WTC11 (cell line): ENCODE measurements around the gene ELOVL6. TPM values are rescaled to one million over a fixed set of nuclear protein-coding genes. Genes with fewer than 3 reads are reported as not detected.

Source experiments
- ATAC-seq: fragments of 200-7000 bp; cut with Tn5 transposase; 2 replicates; pipeline ENCODE4 v1.10.0; 2021; ENCODE audit warnings: mild to moderate bottlenecking, moderate library complexity
- CTCF ChIA-PET: fragments of 300-600 bp; sonication (Branson Sonifier 250); formaldehyde crosslinking; loops from one replicate; lab custom pipeline; 2021; ENCODE audit warnings: antibody characterized with exemption; lab: Charles Lee
- POLR2A ChIA-PET: fragments of 350-600 bp; sonication (Branson Sonifier 250); formaldehyde crosslinking; loops from one replicate; lab custom pipeline; 2021; ENCODE audit warnings: antibody characterized with exemption; lab: Charles Lee
- DNase-seq: peaks from one replicate; pipeline ENCODE4 v3.0.0; 2021; ENCODE audit warnings: low spot score
- H3K27ac Mint-ChIP-seq: 2 replicates; pipeline ENCODE4 v1.8.0; 2021; ENCODE audit warnings: mixed read lengths
- H3K27me3 Mint-ChIP-seq: 2 replicates; pipeline ENCODE4 v1.8.0; 2021; ENCODE audit warnings: low read depth, mild to moderate bottlenecking, moderate library complexity, mixed read lengths
- H3K36me3 Mint-ChIP-seq: 2 replicates; pipeline ENCODE4 v1.8.0; 2021; ENCODE audit warnings: mixed read lengths
- H3K4me1 Mint-ChIP-seq: 2 replicates; pipeline ENCODE4 v1.8.0; 2022; ENCODE audit warnings: mixed read lengths
- H3K4me3 Mint-ChIP-seq: 2 replicates; pipeline ENCODE4 v1.8.0; 2021; ENCODE audit warnings: mild to moderate bottlenecking, moderate library complexity, mixed read lengths
- H3K9me3 Mint-ChIP-seq: 2 replicates; pipeline ENCODE4 v1.8.0; 2021; ENCODE audit warnings: mixed read lengths
- ELF4 ChIP-seq: sonication (generic); formaldehyde crosslinking; IDR thresholded peaks from 2 replicates; pipeline ENCODE4 v1.8.1; 2022; ENCODE audit warnings: low read depth, mild to moderate bottlenecking, moderate library complexity, missing genetic modification reagents
- ETV6 ChIP-seq: sonication (generic); formaldehyde crosslinking; IDR thresholded peaks from 2 replicates; pipeline ENCODE4 v1.8.1; 2022; ENCODE audit warnings: mild to moderate bottlenecking, missing genetic modification reagents
- HMGA2 ChIP-seq: fragments of 250-450 bp; sonication (Bioruptor Pico); IDR thresholded peaks from 2 replicates; pipeline ENCODE4 v1.4.0; 2021; ENCODE audit warnings: mild to moderate bottlenecking, moderate library complexity
- IRF2 ChIP-seq: sonication (generic); formaldehyde crosslinking; IDR thresholded peaks from 2 replicates; pipeline ENCODE4 v1.8.0; 2022; ENCODE audit warnings: low read depth, missing genetic modification reagents, borderline replicate concordance
- MLX ChIP-seq: sonication (generic); formaldehyde crosslinking; IDR thresholded peaks from 2 replicates; pipeline ENCODE4 v1.8.1; 2023; ENCODE audit warnings: mild to moderate bottlenecking, missing genetic modification reagents, moderate library complexity
- MXD4 ChIP-seq: fragments of 250-450 bp; sonication (Bioruptor Pico); IDR thresholded peaks from 2 replicates; pipeline ENCODE4 v1.8.0; 2021; ENCODE audit warnings: mild to moderate bottlenecking, moderate library complexity, borderline replicate concordance
- MYBL2 ChIP-seq: sonication (generic); formaldehyde crosslinking; IDR thresholded peaks from 2 replicates; pipeline ENCODE4 v1.8.1; 2023; ENCODE audit warnings: mild to moderate bottlenecking, moderate library complexity, missing genetic modification reagents
- NFATC4 ChIP-seq: fragments of 250-450 bp; sonication (Bioruptor Pico); IDR thresholded peaks from 2 replicates; pipeline ENCODE4 v1.9.0; 2021; ENCODE audit warnings: mild to moderate bottlenecking
- NFYB ChIP-seq: sonication (generic); formaldehyde crosslinking; conservative IDR thresholded peaks from 2 replicates; pipeline ENCODE4 v1.8.0; 2022; ENCODE audit warnings: low read depth, missing genetic modification reagents
- NR1H2 ChIP-seq: sonication (generic); formaldehyde crosslinking; IDR thresholded peaks from 2 replicates; pipeline ENCODE4 v1.9.0; 2021; ENCODE audit warnings: mild to moderate bottlenecking, moderate library complexity, missing genetic modification reagents
- NR3C1 ChIP-seq: sonication (generic); formaldehyde crosslinking; conservative IDR thresholded peaks from 2 replicates; pipeline ENCODE4 v1.8.1; 2023; ENCODE audit warnings: low read depth, mild to moderate bottlenecking, missing genetic modification reagents
- PRRX2 ChIP-seq: fragments of 250-450 bp; sonication (Bioruptor Pico); IDR thresholded peaks from 2 replicates; pipeline ENCODE4 v1.8.0; 2021; ENCODE audit warnings: mild to moderate bottlenecking
- RELA ChIP-seq: sonication (generic); formaldehyde crosslinking; IDR thresholded peaks from 2 replicates; pipeline ENCODE4 v1.8.1; 2022; ENCODE audit warnings: missing genetic modification reagents, mild to moderate bottlenecking, borderline replicate concordance
- SMAD4 ChIP-seq: sonication (generic); formaldehyde crosslinking; IDR thresholded peaks from 2 replicates; pipeline ENCODE4 v1.8.0; 2022; ENCODE audit warnings: mild to moderate bottlenecking, missing genetic modification reagents
- TEAD4 ChIP-seq: sonication (generic); formaldehyde crosslinking; IDR thresholded peaks from 2 replicates; pipeline ENCODE4 v1.8.0; 2022; ENCODE audit warnings: mild to moderate bottlenecking, missing genetic modification reagents
- total RNA-seq: library from RNA; stranded (reverse); gene quantifications from 3 replicates; pipeline ENCODE4 v1.2.3, GENCODE V29; 2021
- TF ChIP-seq, protein P1 (sequence below): sonication (generic); formaldehyde crosslinking; IDR thresholded peaks from 2 replicates; pipeline ENCODE4 v1.8.1; 2022; ENCODE audit warnings: mild to moderate bottlenecking, moderate library complexity, missing genetic modification reagents
- TF ChIP-seq, protein P2 (sequence below): sonication (generic); formaldehyde crosslinking; IDR thresholded peaks from 2 replicates; pipeline ENCODE4 v1.8.0; 2022; ENCODE audit warnings: missing genetic modification reagents
- TF ChIP-seq, protein P3 (sequence below): fragments of 200-600 bp; IDR thresholded peaks from 2 replicates; pipeline ENCODE4 v1.8.0; 2022; ENCODE audit warnings: antibody characterized with exemption
- TF ChIP-seq, protein P4 (sequence below): fragments of 250-450 bp; sonication (Bioruptor Pico); IDR thresholded peaks from 2 replicates; pipeline ENCODE4 v1.9.0; 2021; ENCODE audit warnings: moderate library complexity, mild to moderate bottlenecking, inconsistent platforms, borderline replicate concordance

The ELOVL6 gene
- total RNA-seq, 1 experiment from 2014 or later: 87.4 TPM

GRCh38 chr4:110164251-110164650 is 34.2 kb downstream of the ELOVL6 start:
- peaks cover 11% of the 10 kb centered on the region; the same call in 1 of the 2 replicates for H3K36me3 Mint-ChIP-seq
- no peak for TF ChIP-seq TEAD4 (CRISPR knock-in tag)
- no peak for TF ChIP-seq HMGA2
- TF ChIP-seq MYBL2 (CRISPR knock-in tag): no peak
- TF ChIP-seq RELA (CRISPR knock-in tag): no peak
- TF ChIP-seq, protein P1, sequence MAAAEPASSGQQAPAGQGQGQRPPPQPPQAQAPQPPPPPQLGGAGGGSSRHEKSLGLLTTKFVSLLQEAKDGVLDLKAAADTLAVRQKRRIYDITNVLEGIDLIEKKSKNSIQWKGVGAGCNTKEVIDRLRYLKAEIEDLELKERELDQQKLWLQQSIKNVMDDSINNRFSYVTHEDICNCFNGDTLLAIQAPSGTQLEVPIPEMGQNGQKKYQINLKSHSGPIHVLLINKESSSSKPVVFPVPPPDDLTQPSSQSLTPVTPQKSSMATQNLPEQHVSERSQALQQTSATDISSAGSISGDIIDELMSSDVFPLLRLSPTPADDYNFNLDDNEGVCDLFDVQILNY (CRISPR knock-in tag): no peak
- no peak for TF ChIP-seq NR3C1 (CRISPR knock-in tag)
- no peak for TF ChIP-seq MXD4
- TF ChIP-seq, protein P2, sequence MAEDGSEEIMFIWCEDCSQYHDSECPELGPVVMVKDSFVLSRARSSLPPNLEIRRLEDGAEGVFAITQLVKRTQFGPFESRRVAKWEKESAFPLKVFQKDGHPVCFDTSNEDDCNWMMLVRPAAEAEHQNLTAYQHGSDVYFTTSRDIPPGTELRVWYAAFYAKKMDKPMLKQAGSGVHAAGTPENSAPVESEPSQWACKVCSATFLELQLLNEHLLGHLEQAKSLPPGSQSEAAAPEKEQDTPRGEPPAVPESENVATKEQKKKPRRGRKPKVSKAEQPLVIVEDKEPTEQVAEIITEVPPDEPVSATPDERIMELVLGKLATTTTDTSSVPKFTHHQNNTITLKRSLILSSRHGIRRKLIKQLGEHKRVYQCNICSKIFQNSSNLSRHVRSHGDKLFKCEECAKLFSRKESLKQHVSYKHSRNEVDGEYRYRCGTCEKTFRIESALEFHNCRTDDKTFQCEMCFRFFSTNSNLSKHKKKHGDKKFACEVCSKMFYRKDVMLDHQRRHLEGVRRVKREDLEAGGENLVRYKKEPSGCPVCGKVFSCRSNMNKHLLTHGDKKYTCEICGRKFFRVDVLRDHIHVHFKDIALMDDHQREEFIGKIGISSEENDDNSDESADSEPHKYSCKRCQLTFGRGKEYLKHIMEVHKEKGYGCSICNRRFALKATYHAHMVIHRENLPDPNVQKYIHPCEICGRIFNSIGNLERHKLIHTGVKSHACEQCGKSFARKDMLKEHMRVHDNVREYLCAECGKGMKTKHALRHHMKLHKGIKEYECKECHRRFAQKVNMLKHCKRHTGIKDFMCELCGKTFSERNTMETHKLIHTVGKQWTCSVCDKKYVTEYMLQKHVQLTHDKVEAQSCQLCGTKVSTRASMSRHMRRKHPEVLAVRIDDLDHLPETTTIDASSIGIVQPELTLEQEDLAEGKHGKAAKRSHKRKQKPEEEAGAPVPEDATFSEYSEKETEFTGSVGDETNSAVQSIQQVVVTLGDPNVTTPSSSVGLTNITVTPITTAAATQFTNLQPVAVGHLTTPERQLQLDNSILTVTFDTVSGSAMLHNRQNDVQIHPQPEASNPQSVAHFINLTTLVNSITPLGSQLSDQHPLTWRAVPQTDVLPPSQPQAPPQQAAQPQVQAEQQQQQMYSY: no peak
- no peak for TF ChIP-seq PRRX2 (CRISPR knock-in tag)
- TF ChIP-seq, protein P3, sequence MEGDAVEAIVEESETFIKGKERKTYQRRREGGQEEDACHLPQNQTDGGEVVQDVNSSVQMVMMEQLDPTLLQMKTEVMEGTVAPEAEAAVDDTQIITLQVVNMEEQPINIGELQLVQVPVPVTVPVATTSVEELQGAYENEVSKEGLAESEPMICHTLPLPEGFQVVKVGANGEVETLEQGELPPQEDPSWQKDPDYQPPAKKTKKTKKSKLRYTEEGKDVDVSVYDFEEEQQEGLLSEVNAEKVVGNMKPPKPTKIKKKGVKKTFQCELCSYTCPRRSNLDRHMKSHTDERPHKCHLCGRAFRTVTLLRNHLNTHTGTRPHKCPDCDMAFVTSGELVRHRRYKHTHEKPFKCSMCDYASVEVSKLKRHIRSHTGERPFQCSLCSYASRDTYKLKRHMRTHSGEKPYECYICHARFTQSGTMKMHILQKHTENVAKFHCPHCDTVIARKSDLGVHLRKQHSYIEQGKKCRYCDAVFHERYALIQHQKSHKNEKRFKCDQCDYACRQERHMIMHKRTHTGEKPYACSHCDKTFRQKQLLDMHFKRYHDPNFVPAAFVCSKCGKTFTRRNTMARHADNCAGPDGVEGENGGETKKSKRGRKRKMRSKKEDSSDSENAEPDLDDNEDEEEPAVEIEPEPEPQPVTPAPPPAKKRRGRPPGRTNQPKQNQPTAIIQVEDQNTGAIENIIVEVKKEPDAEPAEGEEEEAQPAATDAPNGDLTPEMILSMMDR: no peak
- no peak for TF ChIP-seq MLX
- no peak for TF ChIP-seq IRF2 (CRISPR knock-in tag)
- TF ChIP-seq NFATC4 (CRISPR knock-in tag): no peak
- TF ChIP-seq NR1H2 (CRISPR knock-in tag): no peak
- no peak for TF ChIP-seq NFYB
- TF ChIP-seq ELF4 (CRISPR knock-in tag): no peak
- TF ChIP-seq, protein P4, sequence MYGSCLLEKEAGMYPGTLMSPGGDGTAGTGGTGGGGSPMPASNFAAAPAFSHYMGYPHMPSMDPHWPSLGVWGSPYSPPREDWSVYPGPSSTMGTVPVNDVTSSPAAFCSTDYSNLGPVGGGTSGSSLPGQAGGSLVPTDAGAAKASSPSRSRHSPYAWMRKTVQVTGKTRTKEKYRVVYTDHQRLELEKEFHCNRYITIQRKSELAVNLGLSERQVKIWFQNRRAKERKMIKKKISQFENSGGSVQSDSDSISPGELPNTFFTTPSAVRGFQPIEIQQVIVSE (CRISPR knock-in tag): no peak
- TF ChIP-seq SMAD4 (CRISPR knock-in tag): no peak
- no peak for TF ChIP-seq ETV6 (CRISPR knock-in tag)
- H3K4me1 Mint-ChIP-seq: peaks cover 17% of the 10 kb centered on the region
- no peaks in the 10 kb centered on the region for H3K27me3 Mint-ChIP-seq
- POLR2A ChIA-PET: no interaction called here
- no peak overlapping the region for H3K4me3 Mint-ChIP-seq
- CTCF ChIA-PET: interaction anchor here (1.1 kb wide), 1 partner anchor 114 kb away, joined by 3 read pairs; no protein-coding TSS in a partner anchor
- H3K9me3 Mint-ChIP-seq: no peaks in the 10 kb centered on the region
- no peak for DNase-seq
- ATAC-seq: no peak
- no peak overlapping the region for H3K27ac Mint-ChIP-seq
